Renal pelvis (tissue), 4 donors: ENCODE measurements around the gene RAD54L2. TPM values are rescaled to one million over a fixed set of nuclear protein-coding genes. Genes with fewer than 3 reads are reported as not detected.
"Not testable (repeated sequence)": the region's sequence is repeated elsewhere in the genome, so short reads cannot be mapped to it uniquely, and the experiment has no call there.

ENCODE experiments used
- DNase-seq: peaks from one replicate; pipeline ENCODE4 v3.0.0-alpha.2; 2013
- polyA plus RNA-seq, 3 donors: library from polyadenylated mRNA; unstranded; fragments of 120-200 nt; gene quantifications; one replicate each; pipeline ENCODE4 v1.2.1, GENCODE V29; 2013; ENCODE audit not compliant: insufficient read length in 3 of 3

The RAD54L2 gene
- polyA plus RNA-seq, 3 donors, result 13.6 to 19.0 (median 17.7) TPM

- not testable (repeated sequence) for DNase-seq
Measured at GRCh38 chr3:51537631-51538030, 888 bp upstream of the RAD54L2 start.

- DNase-seq, result no peak
Measured at GRCh38 chr3:51538115-51538458, 432 bp upstream of the RAD54L2 start.

DNA sequence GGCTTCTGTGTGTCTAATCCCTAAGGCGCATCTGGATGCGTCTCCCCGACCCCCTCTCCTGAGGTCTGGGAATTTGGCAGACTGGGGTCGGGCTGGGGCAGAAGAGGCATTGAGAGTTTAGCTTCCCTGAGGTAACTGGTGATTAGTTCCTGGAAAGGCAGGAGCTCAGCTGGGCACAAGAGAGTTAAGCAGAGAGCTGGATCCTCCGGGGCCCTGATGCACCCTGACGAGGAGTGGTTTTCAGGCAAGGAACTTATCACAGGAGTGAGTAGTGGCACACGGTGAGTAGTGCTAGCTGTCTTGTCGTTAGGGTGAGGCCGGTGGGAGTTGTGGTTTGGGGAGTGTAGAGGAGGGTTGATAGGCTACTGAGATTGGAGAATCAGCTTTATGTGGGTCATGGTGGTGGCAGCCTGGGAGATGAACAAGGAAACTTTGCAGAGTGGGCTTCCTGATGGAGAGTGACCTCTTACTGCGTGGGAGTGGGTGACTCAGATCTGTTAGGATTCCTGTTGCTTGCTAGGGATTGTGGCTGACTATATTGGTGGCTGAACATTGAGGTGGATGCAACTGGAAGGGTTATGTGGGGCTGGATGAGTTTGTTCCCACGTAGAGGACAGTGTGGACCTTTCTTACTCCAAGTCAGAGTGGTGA lies 897 bp downstream of the RAD54L2 start:
- peak; percentile 11 for DNase-seq

DNA sequence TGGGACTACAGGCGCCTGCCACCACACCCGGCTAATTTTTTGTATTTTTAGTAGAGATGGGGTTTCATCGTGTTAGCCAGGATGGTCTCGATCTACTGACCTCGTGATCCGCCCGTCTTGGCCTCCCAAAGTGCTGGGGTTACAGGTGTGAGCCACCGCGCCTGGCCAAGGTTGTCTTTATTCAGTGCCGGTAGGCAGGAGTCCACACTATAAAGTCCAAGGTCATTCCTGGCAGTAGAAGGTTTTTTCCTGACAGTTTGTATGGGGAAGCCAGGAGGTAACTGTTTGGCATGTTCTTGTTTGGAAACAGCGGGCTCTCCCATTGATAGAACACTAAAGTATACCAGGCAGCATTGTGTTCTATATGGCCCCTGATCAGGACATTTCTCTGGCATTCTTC lies 4.1 kb downstream of the RAD54L2 start:
- not testable (repeated sequence) for DNase-seq

GRCh38 chr3:51544011-51544775 lies 5.7 kb downstream of the RAD54L2 start:
- no peak for DNase-seq

GRCh38 chr3:51547274-51547673 lies 8.8 kb downstream of the RAD54L2 start:
- no peak for DNase-seq

DNA sequence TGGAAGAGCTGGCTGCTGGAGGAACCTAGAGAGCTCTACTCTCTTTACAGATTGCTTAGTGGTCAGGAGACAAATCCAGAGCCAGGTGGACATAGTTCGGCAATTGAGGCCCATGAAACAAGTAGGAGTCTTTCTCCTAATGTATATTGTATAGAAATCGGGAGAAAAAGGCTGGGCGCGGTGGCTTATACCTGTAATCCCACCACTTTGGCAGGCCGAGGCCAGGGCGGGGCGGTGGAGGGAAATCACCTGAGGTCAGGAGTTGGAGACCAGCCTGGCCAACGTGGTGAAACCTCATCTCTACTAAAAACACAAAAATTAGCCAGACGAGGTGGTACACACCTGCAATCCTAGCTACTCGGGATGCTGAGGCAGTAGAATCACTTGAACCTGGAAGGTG lies 10.8 kb downstream of the RAD54L2 start:
- DNase-seq, result no peak

DNA sequence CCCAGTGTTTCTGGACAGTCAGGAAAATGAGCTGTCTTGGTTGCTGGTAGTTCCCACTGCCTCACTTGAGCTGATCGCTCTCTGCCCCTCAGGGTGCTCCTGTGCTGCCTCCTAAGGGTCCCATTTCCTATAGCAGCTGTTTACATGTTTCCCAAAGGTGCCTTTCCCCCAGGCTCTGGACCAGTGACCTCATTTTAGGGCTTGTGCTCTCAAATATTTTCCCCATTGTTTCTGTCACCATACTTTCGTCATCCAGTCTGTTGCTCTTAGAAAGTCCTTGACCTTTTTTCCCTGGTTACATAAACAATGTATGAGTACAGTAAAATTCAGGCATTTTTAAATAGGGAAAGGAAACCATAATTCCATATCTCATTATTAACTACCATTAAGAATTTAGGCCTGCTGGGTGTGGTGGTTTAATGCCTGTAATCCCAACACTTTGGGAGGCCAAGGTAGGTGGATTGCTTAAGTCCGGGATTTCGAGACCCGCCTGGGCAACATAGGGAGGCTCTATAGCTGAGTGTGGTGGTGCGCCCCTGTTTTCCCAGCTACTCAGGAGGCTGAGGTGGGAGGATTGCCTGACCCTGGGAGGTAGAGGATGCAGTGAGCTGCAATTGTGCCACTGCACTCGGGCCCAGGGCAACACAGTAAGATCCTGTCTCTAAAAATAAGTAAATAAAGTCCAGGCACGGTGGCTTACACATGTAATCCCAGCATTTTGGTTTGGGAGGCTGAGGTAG lies 11.7 kb downstream of the RAD54L2 start:
- no peak for DNase-seq

- DNase-seq, result no peak
Measured at GRCh38 chr3:51557993-51558392, 19.5 kb downstream of the RAD54L2 start.

DNA sequence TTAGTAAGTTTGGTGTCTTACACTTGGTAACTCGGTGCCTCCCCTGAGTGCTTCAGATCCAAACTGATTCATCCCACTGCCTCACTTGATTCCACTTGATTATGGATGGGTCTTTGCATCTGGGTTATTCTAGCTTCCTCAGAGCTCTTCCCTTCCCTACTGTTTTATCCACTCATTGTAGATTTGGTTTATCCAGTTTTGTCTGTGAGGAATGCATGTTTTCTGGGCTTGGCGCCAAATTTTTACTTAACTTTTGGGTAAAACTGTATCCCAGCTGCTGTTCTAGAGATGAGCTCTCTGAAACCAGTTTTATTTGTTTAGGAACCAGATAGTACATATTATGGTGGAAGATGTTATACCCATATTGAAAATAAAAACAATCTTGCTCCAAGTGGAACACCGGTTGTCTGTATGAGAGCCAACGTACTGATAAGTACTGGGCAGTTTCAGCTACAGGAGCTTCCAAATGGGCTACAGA lies 20.9 kb downstream of the RAD54L2 start:
- DNase-seq, result peak; percentile 52

- no peak for DNase-seq
Measured at GRCh38 chr3:51559961-51560360, 21.4 kb downstream of the RAD54L2 start.

GRCh38 chr3:51562403-51562802 lies 23.9 kb downstream of the RAD54L2 start:
- not testable (repeated sequence) for DNase-seq

GRCh38 chr3:51568036-51568435 lies 29.5 kb downstream of the RAD54L2 start:
- no peak for DNase-seq

DNA sequence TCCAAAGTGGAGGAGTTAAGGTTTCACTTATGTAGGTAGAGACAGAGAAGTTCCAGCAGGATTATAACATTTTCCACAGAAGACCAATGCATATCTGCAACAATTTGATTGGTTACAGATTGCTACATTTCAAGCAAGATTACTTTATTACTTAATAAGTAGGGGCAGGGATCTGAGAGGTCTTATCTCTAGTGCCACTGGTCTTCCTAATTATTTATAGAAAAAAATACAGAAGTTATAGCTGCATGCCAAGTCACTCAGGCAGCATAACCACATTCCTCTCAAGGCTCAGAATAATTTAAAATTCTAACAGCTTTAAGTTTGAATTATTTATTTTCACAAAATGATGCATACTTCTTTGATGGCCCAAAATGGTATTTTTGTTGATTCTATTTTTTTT lies 30.5 kb downstream of the RAD54L2 start:
- no peak for DNase-seq

DNA sequence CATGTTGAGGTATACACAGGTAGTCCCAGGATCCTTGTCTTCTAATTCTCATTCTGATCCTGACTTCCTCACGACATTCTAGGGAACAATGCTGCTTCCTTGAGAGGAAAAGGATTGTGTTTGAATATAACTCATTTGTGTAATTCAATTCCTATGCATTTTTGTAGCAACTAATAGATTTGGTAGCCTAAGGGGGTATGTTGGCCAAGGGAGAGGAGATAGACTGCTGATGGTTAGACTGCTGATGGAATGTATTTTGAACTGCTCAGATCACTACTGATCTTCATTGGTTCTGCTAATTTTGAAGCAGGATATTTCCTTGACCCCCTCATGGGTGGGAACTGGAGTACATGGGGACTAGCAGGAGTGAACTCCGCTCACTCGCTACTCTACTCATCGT lies 39.7 kb downstream of the RAD54L2 start:
- no peak for DNase-seq

GRCh38 chr3:51580418-51580817 lies 41.9 kb downstream of the RAD54L2 start:
- DNase-seq, result no peak

DNA sequence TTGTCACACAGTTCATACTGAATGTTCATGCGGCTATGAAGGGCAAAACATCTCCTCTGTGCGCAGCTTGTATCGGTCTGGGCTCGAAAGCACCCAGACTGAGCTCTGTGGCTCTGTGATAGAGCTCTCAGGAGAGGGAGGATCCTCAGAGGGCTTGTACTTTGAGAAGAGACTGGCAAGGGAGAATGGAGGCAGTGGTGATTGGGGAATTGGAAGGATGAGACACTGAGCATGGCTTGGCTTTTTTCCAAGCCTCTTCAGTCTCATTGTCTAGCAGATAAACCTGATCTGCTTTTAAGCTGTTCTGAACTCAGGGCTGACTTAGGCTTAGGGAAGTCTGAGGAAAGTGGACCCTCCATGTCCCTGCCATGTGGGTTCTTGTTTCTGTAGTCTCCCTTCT lies 43.0 kb downstream of the RAD54L2 start:
- no peak for DNase-seq

GRCh38 chr3:51585197-51585596 lies 46.7 kb downstream of the RAD54L2 start:
- DNase-seq, result no peak

GRCh38 chr3:51585871-51586270 lies 47.4 kb downstream of the RAD54L2 start:
- no peak for DNase-seq
